ENCODE measurements around the gene PIP5K1B.

Gene PIP5K1B

DNA sequence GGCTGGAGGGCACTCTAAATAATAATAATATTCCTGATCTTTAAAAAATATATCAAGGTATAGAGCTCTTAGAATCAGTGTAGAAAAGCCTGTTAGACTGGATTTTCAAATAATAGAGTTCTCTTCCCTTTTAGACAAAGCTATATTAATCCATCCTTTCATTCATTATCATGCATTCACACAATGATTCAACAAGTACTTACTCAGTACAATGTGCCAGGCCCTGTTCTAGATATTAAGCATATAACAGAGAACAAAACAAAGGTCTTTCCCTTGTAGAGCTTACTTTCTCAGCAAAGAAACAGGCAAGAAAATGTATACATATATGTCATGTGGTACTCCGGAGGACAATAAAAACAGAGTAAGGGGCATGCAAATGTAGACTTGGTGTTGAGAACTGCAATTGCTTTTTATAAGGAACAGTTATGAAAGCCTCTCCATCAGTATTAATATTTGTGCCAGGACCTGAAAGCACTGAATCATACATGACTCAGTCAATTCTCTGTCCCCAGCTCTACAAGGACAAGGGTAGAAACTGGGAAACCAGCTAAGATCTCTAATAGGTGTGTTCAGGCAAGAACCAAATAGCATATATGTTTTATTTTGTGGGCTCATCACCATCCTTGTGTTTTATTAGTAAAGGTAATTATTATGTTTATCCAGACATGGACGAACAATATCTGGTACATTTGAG, 72.2 kb downstream of the PIP5K1B start:
- peak; percentile 59 for DNase-seq

GRCh38 chr9:68778635-68779034, 73.6 kb downstream of the PIP5K1B start:
- DNase-seq = peak; percentile 91

- DNase-seq = peak; percentile 97
These were observed 74.7 kb downstream of the PIP5K1B start for GRCh38 chr9:68779558-68780379.

- no peak for DNase-seq
These were observed 75.3 kb downstream of the PIP5K1B start for GRCh38 chr9:68780380-68780712.

GRCh38 chr9:68780720-68781119, 75.7 kb downstream of the PIP5K1B start:
- no peak for DNase-seq

DNA sequence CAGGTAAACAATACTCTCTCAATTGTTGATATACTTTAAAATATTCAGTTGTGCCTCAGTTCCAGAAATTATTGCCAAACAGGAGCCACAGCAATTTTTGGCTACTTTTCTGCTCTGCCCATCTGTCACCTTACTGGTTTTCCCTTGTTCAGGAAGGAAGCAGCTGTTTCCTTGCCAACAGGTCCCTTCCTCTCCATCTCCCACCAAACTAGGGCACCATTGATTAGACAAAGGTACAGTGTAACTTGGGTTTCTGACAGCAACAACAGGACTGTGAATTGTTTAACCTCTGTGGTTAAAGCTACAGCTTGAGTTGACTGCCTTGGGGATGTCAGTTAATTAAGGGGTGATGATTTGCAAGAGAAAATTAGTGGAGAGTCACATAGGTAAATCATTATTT, 76.9 kb downstream of the PIP5K1B start:
- no peak for DNase-seq

DNA sequence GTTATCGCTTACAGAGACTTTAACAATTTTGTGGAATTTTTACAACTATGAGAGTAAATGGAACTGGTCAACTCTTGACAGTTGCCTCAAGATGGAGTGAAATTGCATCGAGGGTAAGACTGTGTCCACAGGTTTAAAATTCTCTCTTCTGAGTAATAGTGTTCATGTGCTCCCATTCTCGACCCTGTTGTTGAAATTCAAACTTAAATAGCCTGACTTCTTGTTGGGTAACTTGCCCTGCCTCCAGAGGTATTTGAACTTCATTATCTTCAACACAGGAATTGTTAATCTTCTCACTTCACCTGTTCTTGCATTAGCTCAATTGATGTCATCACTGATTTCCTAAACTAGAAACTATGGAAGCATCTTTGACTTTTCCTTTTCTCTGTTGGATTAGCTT, 77.5 kb downstream of the PIP5K1B start:
- DNase-seq = no peak

DNA sequence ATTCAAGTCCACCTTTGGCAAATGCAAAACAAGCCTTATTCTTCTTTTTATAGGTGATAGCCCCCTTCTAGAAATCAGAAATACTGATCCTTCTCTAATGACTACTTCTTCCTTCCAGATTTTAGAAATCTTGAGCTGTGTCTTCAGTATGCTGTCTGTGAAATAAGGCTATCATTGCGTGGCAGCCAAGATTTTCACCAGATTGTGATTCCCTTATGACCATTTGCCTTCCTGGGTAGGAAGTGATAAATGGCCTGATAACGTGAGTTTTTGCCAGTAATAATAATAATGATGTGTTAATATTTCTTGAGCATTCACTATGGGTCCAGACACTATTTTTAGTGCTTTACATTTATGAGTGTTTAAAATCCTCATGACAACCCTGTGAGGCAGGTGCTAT, 80.9 kb downstream of the PIP5K1B start:
- no peak for DNase-seq

- no peak for DNase-seq
These were observed 86.1 kb downstream of the PIP5K1B start for GRCh38 chr9:68791169-68791568.

DNA sequence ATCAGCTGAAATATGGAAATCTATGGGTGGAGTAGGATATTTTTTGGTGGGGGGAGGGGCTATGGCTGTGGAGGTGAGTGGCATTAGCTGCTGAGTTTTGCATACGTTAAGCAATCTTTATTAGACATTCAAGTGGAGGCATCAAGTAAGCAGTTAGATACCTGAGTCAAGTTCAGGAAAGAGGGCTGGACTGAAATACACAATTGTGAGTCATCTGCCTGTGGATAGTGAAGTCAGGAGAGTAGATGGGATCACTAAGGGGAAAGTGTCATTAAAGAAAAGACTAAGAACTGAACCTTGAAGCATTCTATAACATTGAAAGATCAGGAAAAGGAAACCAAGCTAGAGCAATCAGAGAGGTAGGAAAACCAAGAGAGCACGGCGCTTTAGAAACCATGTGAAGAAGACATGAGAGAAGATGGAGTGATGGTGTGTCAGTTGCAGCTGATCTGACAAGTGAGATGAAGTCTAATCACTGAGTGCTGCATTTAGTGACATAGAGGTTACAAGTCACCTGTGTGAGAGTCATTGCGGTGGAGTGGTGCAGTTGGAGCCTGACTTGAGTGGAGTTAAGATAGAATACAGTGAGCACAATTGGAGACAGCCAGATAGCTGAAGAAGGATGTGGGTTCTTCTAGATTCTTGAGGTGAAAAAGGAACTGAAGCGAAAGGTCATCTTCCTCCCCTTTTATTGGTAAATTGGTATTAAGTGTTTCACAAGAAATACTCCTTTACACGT, 88.7 kb downstream of the PIP5K1B start:
- peak; percentile 22 for DNase-seq

GRCh38 chr9:68794898-68795297, 89.9 kb downstream of the PIP5K1B start:
- DNase-seq = no peak

- no peak for DNase-seq
These were observed 90.4 kb downstream of the PIP5K1B start for GRCh38 chr9:68795411-68795810.

DNA sequence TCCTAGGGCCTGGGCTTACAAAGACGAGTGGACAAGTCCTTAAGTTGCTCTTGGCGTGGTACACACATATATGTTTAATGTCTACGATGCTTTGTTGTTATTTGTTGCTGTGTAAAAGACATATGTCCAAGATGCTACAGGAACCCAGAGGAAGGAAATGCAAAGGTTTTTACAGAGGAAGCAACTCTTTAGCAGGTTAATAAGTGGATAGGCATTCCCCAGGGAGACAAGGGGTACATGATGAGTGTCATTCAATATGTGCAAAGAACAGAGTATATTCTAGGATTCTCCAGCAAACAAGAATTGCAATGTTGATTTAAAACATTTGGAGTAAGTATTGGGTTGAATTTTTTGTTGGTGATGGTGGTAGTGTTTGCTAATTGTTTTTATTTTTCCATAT, 92.1 kb downstream of the PIP5K1B start:
- DNase-seq = no peak

DNA sequence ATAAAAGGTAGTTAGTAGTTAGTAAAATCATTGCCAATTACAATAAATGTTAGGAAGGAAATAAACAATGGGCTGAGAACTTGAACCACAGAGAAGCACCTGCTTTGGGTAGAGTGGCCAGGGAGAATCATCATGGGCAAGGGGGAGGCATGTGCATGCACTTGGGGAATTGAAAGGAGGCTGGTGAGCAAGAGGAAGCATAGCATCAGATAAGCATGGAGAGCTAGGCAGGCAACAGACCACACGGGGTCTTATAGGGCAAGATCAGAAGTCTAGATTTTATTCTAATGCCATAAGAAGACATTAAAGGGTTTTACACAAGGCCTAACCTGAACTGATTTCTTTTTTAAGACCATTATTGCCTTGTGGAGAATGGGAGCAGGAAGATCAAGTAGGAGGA, 93.4 kb downstream of the PIP5K1B start:
- DNase-seq = peak; percentile 63

- no peak for DNase-seq
These were observed 95.8 kb downstream of the PIP5K1B start for GRCh38 chr9:68800836-68801235.

- no peak for DNase-seq
These were observed 97.5 kb downstream of the PIP5K1B start for GRCh38 chr9:68802525-68803015.

DNA sequence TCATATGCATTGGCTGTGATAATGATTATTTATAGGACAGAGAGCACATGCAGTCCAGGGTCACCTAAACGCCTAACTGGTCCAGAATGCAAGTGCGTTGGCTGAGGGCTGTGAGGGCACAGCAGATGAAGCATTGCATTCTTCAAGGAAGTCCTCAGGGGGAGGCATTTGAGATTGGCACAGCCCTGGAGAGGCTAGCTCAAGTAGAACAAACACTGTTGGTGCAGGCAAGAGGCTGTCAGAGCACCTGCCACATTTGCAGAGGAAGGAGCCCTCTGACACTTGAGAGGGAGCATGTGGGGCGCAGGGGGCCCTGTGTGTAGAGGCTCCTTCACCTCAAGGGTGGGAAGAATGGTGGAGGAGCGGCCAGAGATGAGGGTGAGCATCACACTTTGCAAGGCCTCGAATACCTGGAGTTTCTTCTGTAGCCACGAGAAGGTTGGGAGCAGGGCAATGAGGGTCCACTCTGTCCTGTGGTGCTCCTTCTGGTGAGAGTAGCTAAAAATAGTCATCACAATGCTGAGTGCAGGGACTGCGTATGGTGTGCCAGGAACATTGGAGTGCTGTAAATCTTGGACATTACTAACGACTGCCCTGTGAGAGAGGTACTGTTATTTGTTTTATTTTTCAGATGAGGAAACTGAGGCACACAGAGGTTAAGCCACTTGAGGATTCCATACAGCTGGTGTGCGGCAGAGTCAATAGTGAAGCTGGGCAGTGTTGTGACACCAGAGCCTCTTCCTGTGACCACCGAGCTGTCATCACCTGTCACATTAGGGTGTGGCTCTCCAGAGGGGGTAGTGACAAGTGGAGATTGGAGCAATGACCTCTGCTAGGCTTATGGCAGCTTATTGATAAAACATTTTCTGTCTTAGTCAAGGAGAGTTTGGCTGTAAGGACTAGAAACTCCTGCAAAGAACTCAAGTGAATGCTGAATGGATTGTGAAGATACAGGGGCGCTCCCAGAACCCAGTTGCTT, 100.2 kb downstream of the PIP5K1B start:
- no peak for DNase-seq

GRCh38 chr9:68805890-68806517, 101.0 kb downstream of the PIP5K1B start:
- DNase-seq = peak; percentile 21

DNA sequence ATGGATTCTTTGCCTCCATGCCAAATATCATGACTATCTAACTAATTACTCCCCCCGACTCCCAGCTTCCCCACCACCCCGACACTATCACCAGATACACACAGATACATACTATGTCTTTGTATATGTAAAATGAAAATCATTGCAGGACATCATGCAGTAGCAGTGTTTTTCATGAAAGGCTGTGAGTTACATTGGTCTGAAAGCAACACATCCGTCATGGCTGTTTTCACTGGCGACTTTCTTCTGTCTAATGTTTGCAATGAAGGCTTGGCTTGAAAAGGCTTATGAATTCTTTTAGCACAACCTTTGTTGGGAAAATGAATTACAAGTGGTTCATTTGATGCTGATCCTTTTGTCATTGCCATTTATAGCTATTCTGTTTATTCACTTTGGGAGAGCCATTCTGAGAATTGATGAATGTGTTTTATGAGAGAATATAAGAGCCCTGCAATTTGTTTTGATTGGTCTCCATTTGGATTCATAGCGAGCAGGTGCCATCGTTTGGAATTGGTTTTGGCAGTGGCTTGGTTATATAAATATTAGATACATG, 103.4 kb downstream of the PIP5K1B start:
- DNase-seq = no peak

GRCh38 chr9:68817079-68817875, 112.2 kb downstream of the PIP5K1B start:
- no peak for DNase-seq

DNA sequence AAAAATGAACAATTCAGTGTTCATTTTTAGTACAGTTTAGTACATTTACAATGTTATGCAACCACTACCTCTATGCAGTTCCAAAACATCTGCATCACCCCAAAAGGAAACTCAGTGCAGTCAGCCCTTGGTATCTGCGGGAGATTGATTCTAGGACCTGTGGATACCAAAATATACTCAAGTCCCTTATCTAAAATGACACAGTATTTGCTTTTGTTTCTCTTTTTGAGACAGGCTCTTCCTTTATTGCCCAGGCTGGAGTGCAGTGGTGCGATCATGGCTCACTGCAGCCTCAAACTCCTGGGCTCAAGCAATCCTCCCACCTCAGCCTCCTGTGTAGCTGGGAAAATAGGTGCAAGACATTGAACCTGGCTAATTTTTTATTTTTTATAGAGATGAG, 114.0 kb downstream of the PIP5K1B start:
- no peak for DNase-seq

All from OCI-M1 (cell line).